ENCODE results near the gene TMED9. TPM values are rescaled to one million over a fixed set of nuclear protein-coding genes. Genes with fewer than 3 reads are reported as not detected.

TMED9 gene
- total RNA-seq, 4 donors from 2014 or later: 86.9 to 162 (median 115) TPM

Other genes with a start within 250 kb of the TMED9 start
- 100 to 1,000 TPM; 309 to 465 (median 383) TPM for gene LMAN2, start 240.5 kb upstream of the TMED9 start, total RNA-seq
- gene RGS14, start 234.3 kb upstream of the TMED9 start, total RNA-seq: 10 to 100 TPM; 22.9 to 42.7 (median 26.7) TPM
- gene SLC34A1, start 207.8 kb upstream of the TMED9 start, total RNA-seq: not detected
- not detected for gene PFN3, start 191.5 kb upstream of the TMED9 start, total RNA-seq
- gene F12, start 182.6 kb upstream of the TMED9 start, total RNA-seq: 1 to 10 TPM in 2 of 4 donors, under 1 TPM in 1, not detected in 1; 0.42 to 2.6 (median 1.1) TPM
- 10 to 100 TPM; 14.0 to 27.8 (median 18.8) TPM for gene GRK6, start 165.5 kb upstream of the TMED9 start, total RNA-seq
- 1 to 10 TPM; 1.4 to 4.7 (median 4.2) TPM for gene PRR7, start 145.4 kb upstream of the TMED9 start, total RNA-seq
- gene DBN1, start 118.6 kb upstream of the TMED9 start, total RNA-seq: 10 to 100 TPM; 61.4 to 98.8 (median 68.0) TPM
- 10 to 100 TPM; 23.2 to 52.4 (median 34.8) TPM for gene PDLIM7, start 94.6 kb upstream of the TMED9 start, total RNA-seq
- 1 to 10 TPM; 2.0 to 5.9 (median 3.5) TPM for gene DOK3, start 82.4 kb upstream of the TMED9 start, total RNA-seq
- 100 to 1,000 TPM; 119 to 170 (median 145) TPM for gene DDX41, start 75.2 kb upstream of the TMED9 start, total RNA-seq
- gene FAM193B, start 37.6 kb upstream of the TMED9 start, total RNA-seq: 10 to 100 TPM; 38.0 to 54.7 (median 46.6) TPM
- gene B4GALT7, start 7.9 kb downstream of the TMED9 start, total RNA-seq: 10 to 100 TPM; 27.9 to 47.2 (median 38.9) TPM
- 10 to 100 TPM in 1 of 4 donors, 1 to 10 TPM in 1, under 1 TPM in 2; 0.46 to 11.4 (median 2.1) TPM for gene FAM153A, start 190.7 kb downstream of the TMED9 start, total RNA-seq

Measured in thyroid gland (tissue), 4 donors.